Inferior parietal cortex (tissue), 1 donor: ENCODE data around the gene JMJD7.

Experiments used
- DNase-seq: peaks from one replicate; pipeline ENCODE4 v3.0.0-alpha.2; 2016; ENCODE audit errors: extremely low spot score

JMJD7 gene

DNA sequence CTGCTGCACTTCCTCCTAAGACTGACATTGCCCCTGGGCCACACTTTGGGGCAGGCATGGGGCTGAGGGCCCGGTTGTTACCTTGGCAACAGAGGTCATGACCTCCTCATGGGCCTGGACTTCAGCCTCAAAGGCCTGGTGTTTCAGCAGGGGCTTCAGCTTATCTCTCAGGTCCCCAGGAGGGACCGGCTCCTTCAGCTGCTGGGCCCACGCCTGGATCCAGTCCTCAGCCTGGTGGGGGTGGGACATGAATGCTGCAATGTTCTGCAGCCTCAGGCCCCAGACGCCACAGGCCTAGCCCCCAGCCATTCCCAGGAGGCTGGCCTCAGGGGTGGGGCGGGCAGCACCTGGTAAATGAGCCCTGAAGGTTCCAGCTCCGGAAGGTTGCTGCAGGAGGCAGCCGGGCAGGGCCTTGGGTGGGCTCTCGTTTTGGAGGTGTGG, 38.4 kb downstream of the JMJD7 start:
- DNase-seq = no peak

- DNase-seq = no peak
These were observed 39.1 kb downstream of the JMJD7 start for GRCh38 chr15:41866872-41867579.

- DNase-seq = no peak
These were observed 40.4 kb downstream of the JMJD7 start for GRCh38 chr15:41868321-41868720.

- no peak for DNase-seq
These were observed 42.1 kb downstream of the JMJD7 start for GRCh38 chr15:41869770-41870688.

DNA sequence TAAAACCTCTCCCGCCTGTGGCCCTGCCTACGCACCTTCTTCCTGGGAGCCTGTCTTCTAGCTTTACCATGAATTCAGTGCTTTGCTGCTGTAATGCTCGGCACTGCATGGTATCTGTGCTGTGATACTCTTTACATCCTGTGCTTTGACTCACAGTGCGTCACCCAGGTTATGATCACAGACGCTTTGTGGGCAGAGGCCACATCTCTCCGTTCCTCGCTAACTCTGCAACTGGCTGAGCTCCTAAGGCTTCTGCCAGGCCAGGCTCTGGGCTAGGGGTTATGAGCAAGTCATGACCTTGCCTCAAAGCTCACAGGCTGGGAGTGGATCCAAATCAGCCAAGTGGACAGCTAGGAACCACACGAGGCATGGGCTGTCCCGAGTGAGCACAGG, 42.8 kb downstream of the JMJD7 start:
- DNase-seq = no peak

DNA sequence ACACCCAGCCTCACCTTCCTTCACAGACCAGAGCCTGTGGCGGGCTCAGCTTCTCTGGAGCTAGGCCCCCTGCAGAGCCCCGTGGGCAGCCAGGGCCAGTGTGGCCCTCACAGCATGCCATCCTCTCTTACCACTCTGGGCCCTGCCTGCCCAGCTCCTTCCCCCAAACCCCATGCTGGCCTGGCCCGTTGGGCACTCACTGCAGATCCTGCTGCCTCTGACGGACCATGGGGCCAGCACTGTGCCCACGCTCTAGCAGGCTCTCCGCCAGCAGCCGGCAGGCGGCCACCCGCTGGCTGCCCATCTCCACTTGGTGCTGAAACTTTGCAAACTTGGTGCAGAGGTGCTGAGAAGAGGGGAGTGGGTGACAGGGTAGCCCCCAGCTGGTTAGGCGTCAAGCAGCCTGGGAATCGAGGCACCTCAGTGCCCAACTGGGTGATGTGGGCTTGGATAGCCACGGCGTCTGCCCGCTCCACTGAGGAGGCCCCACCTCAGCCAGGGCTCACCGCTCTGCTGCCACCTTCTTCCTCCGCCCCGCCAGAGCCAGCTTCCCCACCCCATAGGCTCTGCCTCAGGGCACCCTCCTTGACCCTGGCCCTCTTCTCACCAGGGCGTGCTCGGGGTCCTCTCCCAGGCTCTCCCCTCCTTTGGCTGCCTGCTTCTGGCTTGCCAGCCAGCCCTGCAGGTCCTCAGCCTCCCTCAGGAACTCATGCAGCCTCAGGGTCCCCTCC, 43.4 kb downstream of the JMJD7 start:
- no peak for DNase-seq

GRCh38 chr15:41872166-41872747, 44.4 kb downstream of the JMJD7 start:
- DNase-seq = no peak

DNA sequence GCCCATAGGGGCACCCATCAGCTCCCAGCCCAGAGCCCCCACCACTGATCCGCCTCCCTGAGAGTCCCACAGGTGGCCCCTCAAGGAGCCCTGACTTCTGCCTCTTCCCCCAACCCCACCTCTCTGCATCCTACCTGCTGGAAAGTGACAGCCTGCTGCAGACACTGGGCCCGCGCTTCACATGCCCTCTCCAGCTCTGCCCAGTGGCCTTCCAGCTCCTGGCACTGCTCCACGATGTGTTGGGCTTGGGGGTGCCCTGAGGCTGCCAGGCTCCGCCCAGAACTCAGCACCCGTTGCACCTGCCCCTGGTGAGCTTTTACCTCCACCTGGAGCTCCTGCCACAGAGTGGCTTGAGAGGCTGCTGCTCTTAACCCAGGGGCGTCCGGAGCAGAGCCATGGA, 45.8 kb downstream of the JMJD7 start:
- DNase-seq = no peak

DNA sequence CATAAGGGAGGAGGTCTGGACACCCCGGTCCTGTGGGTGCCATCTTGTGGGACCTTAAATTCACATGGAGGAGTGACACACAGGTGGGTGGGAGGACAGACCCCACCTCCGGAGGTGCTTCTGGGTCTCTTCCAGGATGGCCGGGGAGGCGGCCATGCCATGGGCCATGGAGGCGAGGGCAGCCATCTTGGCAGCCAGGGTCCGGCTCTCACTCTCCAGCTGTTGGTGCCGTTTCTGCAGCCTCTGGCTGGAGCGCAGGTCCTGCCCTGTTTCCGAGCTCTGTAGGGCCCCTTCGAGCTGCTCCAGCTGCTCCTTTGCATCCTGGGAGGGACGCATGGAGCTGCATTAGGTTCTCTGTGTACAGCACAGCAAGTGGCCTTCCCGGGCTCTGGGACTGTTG, 46.8 kb downstream of the JMJD7 start:
- no peak for DNase-seq

DNA sequence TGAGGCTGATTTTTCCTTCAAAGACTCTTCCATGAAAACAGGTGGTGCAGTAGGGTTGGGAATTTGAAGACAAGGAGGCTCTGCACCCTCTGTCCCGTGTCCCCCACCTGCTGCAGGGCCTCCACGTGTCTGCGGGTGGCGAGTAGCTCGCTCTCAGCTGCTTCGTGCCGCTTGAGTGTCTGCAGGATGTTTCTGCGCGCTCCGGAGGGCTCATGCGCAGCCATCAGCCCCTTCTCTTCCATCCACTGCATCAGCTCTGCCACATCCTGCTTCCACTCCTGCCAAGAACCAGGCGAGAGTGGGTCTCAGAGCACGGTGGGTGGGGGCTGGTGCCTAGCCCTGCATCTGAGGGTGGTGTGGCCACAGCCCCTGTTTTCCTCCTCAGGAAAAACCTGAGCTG, 48.1 kb downstream of the JMJD7 start:
- DNase-seq = no peak

DNA sequence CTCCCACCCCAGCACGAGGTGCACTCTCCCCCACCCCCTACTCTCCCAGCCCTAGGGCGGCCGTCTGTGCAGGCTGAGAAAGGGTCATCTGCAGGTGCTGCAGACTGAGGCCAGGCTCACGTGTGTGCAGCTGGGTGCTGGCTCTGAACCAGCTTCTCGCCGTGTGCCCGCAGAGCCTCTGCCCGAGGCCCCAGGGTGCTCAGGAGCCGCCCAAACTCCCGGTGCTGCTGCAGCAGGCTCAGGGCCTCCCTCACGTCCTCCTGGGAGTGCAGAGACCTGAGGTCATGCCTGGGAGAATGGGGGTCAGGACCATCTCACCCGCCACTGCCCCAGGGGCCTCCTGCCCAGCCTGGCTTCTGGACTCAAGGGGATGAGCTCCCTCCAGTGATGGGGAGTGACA, 48.8 kb downstream of the JMJD7 start:
- DNase-seq = no peak

DNA sequence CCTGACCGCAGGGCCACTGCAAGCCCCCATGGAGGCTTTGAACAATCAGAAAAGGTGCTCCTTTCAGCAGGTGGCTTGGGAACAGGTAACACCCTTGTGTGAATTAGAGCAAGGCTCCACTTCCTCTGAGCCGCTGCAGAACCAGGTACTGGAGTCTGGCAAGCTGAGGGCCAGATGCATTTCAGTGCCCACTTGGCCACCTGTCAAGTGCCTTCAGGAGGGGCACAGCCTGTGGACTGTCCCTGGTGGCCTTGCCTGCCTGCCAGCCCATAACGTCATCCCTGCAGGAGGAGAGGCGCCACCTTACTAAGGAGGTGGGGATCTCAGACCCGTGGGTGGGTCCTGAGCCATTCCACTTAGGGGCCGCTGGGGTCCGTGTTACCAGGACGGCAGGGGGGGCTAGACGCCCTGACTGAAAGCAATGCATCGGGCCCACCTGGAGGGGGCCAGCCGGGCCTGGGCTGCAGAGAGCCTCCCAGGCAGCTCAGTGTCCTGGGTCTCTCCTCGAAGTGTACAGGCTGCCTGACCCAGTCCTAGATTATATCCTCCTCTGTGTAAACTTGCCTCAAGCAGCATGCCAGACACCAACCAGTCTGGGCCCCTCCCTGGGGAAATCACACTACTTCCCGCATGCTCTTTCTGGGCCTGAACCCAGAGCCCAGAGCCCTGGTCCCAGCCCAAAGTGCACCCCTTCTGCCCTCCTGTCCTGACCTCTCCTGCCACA, 49.9 kb downstream of the JMJD7 start:
- DNase-seq = no peak

GRCh38 chr15:41878355-41878699, 50.4 kb downstream of the JMJD7 start:
- DNase-seq = no peak

DNA sequence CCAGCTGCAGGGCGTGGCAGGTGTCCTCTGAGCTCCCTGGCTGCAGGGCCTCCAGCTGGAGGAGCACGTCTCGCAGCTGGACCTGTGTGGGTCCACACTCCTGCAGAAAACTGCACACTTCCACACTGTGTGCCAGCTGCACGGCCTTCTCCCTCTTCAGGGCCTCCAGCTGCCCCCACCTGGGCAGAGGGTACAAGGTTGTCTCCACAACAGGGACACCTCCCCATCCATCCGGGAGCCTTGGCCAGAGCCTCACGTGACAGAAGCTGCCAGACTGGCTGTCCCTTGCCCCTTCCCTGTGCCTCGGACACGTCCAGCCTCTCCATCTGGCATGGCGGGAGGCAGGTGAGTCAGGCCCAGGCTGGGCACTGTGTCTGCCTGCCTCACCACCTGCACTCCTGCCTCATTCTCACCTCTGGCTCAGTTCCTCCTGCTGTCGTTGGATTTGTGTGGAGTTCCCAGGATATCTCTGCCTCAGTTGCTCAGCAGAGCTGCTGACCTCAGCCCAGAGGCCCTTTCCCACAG, 51.5 kb downstream of the JMJD7 start:
- no peak for DNase-seq

DNA sequence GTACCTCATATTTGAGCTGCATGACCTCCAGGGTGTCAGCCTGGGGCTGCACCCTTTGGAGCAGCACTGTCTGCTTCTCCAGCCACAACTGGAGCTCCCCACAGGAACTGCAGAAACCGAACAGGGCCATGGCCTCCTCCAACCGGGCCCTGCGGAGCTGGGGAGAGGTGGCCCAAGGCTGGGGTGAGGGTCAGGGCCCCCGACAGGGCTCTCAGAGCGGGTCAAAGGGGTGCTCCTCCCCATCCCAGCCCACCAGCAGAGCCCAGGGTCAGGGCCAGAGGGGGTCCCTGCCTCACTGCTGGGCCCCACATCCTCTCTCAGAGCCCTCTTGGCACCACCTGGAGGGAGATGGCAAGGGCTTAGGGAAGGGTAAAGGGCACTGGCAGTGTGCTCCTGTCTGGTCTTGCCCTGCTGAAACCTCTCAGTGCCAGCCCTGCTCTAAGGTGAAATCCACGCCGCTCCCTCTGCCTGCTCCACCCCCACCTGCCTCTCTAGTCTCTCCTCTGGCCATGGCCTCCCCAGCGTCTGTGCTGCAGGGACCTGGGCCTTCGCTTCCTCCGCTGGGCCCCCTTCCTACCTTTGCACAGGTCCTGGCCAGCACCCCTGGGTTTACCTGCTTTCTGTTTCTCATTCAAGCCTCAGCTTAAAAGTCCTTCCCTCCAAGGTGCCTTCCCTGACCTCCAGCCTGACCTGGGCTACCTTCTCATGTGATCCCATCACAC, 52.4 kb downstream of the JMJD7 start:
- no peak for DNase-seq

DNA sequence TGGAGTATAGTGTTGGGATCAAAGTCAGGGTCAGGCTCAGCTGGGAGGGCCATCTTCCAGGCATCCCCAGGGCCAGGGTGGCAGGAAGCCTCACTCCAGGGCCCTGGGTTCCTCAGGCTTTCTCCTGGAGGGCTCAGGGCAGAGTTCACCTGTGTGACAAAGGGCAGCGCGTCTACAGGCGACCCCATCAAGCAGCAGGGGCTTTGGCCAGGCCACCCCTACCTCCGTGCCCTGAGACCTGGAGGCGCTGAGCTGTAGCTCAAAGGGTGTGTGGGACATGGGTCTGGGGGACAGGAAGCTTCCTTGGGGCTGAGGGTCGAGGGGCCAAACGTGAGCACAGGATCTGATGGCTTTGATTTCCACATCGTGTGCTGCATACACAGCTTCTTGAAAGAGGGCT, 53.2 kb downstream of the JMJD7 start:
- no peak for DNase-seq

- no peak for DNase-seq
These were observed 53.6 kb downstream of the JMJD7 start for GRCh38 chr15:41881550-41881919.

DNA sequence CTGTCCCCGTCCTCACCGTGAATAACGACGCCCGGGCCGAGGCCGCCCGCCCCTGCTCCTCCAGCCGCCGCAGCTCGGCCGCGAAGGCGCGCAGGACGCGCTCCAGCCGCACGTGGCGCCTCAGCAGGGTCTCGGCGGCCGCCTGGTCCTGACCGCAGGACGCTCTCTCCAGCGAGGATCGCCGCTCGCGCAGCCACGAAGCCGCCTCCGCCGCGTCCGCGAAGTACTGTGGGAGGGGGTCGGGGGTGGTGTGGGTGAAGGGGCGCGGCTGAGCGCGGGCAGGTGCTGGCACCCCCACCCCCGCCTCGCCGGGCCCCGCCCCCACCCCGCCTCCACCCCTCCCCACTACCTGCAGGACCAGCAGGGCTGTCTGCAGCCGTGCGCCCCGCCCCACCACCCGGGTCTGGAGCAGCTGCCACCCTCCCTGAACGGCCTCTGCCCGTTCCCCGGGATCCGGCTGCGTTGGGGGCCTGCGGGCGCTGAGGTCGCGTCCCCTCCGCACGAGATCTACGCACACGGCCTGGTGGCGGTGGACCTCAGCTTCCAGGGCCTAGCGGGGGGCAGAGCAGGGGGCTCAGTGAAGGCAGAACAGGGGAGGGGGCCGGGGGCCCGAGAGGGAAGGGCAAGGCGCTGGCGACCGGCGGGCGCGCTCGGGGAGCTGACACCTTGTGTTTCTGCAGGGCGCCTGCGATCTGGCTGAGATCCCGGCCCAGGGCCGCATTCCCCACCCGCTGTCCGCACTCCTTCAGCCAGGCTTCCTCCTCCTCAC, 54.2 kb downstream of the JMJD7 start:
- no peak for DNase-seq

GRCh38 chr15:41882689-41883483, 55.0 kb downstream of the JMJD7 start:
- DNase-seq = no peak
